Astrocyte (in vitro differentiated cells and primary cell): ENCODE measurements around the gene LRRC45.

Experiments
- CTCF ChIP-seq: IDR thresholded peaks from 2 replicates; pipeline ENCODE4 v1.5.1; 2011; ENCODE audit warnings: low read depth, mild to moderate bottlenecking, inconsistent platforms, low read length, moderate library complexity; ENCODE audit not compliant: insufficient read depth
- EZH2 ChIP-seq: IDR thresholded peaks from 2 replicates; pipeline ENCODE4 v1.6.1; 2012; ENCODE audit warnings: mild to moderate bottlenecking, low read length, inconsistent platforms; ENCODE audit not compliant: insufficient read depth

- TF ChIP-seq EZH2 (no peak), CTCF (no peak)
These were observed 2.4 kb downstream of the LRRC45 start for GRCh38 chr17:82025401-82026107.
